Natural killer cell treated with Interleukin-12 subunit alpha and Interleukin-12 subunit beta and Interleukin-15 and Interleukin-18, amount 100 ng/mL, for 72 hours (primary cell): Measurements from ENCODE around the gene GRM8. TPM values are rescaled to one million over a fixed set of nuclear protein-coding genes. Genes with fewer than 3 reads are reported as not detected.

ENCODE experiments used
- ATAC-seq, 2 donors: fragments of 150-1000 bp; cut with Tn5 transposase in 1 of 2; sonication (Bioruptor Pico), chemical (Tn5 transposase) in 1 of 2; 2 replicates each; pipeline ENCODE4 v1.10.0; 2021
- DNase-seq: peaks from one replicate; pipeline ENCODE4 v3.0.0; 2022; ENCODE audit warnings: low spot score
- H3K27ac Mint-ChIP-seq, 2 donors: 1 replicate in 1 of 2; 2 replicates in 1 of 2; pipeline ENCODE4 v1.8.0; 2022; ENCODE audit warnings: mixed read lengths in 2 of 2, mild to moderate bottlenecking in 1 of 2, moderate library complexity in 1 of 2
- H3K27me3 Mint-ChIP-seq, 2 donors: 1 replicate in 1 of 2; 2 replicates in 1 of 2; pipeline ENCODE4 v1.8.0; 2022; ENCODE audit warnings: mixed read lengths in 2 of 2
- H3K36me3 Mint-ChIP-seq: one replicate; pipeline ENCODE4 v1.8.0; 2022; ENCODE audit warnings: mixed read lengths
- H3K4me1 Mint-ChIP-seq, 2 donors: 1 replicate in 1 of 2; 2 replicates in 1 of 2; pipeline ENCODE4 v1.8.0; 2022; ENCODE audit warnings: low read depth in 2 of 2, mixed read lengths in 2 of 2, mild to moderate bottlenecking in 1 of 2
- H3K4me3 Mint-ChIP-seq: one replicate; pipeline ENCODE4 v1.8.0; 2022; ENCODE audit warnings: mixed read lengths
- H3K9me3 Mint-ChIP-seq: 2 replicates; pipeline ENCODE4 v1.8.0; 2022; ENCODE audit warnings: mixed read lengths
- total RNA-seq, 2 donors: library from RNA; stranded (reverse); gene quantifications; one replicate each; pipeline ENCODE4 v1.2.3, GENCODE V29; 2022

Gene GRM8
- total RNA-seq, 2 donors from 2014 or later = not detected

DNA sequence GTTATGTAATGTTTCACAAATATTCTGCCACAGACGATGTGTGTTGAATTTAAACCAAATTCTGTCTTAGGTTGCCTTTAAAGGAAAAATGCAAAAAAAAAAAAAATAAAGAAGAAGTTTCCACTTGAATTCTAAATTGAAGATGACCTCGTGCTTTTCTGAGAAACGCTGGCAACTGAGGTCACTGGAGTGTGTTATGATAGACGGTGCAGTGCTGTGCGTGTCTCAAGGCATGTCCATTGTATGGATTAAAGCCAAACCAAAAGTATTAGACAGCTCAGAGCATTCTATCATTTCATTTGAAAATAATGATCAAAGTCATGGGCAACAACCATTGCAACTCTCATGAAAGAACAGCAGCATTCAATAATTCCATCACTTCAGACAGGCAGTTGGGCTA, 483.9 kb downstream of the GRM8 start:
- no peaks in the 10 kb centered on the region for H3K9me3 Mint-ChIP-seq
- ATAC-seq (no peak), DNase-seq (no peak)
- no peaks in the 10 kb centered on the region for H3K4me1 Mint-ChIP-seq
- H3K27ac Mint-ChIP-seq = no peak overlapping the region
- H3K4me3 Mint-ChIP-seq = no peak overlapping the region
- no peaks in the 10 kb centered on the region for H3K36me3 Mint-ChIP-seq
- H3K27me3 Mint-ChIP-seq = no peaks in the 10 kb centered on the region

DNA sequence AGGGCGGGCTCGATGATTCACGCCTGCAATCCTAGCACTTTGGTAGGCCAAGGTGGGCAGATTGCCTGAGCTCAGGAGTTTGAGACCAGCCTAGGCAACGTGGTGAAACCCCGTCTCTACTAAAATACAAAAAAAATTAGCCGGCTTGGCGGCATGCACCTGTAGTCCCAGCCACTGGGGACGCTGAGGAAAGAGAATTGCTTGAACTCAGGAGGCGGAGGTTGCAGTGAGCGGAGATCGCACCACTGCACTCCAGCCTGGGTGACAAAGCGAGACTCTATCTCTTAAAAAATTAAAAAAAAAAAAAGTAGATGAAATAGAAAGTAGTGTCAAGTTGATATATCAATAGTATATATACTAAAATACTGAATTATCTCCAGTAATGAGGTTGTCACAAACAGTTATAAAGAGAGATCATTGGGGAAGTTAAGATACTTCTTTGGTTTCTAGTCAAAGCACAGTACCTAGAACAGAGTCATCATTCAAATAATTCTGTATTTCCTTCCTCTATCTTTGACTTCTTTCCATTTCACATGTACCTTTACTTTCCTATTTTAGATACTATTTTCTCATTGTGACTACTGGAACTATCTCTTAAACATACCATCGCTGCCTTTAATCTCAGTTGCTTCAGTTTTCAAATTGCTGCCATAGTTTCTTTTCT, 491.7 kb downstream of the GRM8 start:
- H3K36me3 Mint-ChIP-seq = no peaks in the 10 kb centered on the region
- peaks cover 7% of the 10 kb centered on the region for H3K9me3 Mint-ChIP-seq
- H3K27me3 Mint-ChIP-seq = no peaks in the 10 kb centered on the region
- H3K27ac Mint-ChIP-seq = no peak overlapping the region
- ATAC-seq (no peak), DNase-seq (no peak)
- no peaks in the 10 kb centered on the region for H3K4me1 Mint-ChIP-seq
- no peak overlapping the region for H3K4me3 Mint-ChIP-seq

DNA sequence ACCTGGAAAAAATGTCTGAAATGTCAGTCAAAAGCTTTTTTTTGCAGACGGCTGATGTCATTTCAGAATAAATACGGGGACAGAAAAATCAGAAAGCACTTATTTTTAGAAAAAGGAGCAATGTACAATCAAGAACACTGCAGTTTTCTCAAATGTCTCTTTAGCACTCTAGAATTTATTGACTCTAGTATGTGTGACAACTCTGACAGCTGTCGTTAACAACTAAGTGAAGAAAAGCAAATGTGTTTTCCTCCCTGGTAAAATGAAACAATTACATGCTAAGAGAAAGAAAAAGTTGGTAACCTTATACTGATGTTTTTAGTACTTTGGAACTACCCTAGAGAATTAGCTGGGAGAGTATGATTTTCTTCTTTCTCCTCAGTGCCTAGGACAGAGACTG, 497.4 kb downstream of the GRM8 start:
- Mint-ChIP-seq H3K27me3 (no peaks in the 10 kb centered on the region), H3K4me1 (no peaks in the 10 kb centered on the region), H3K4me3 (no peak overlapping the region), H3K36me3 (no peaks in the 10 kb centered on the region), H3K9me3 (peaks cover 3% of the 10 kb centered on the region), H3K27ac (no peak overlapping the region)
- DNase-seq = no peak
- ATAC-seq = no peak

DNA sequence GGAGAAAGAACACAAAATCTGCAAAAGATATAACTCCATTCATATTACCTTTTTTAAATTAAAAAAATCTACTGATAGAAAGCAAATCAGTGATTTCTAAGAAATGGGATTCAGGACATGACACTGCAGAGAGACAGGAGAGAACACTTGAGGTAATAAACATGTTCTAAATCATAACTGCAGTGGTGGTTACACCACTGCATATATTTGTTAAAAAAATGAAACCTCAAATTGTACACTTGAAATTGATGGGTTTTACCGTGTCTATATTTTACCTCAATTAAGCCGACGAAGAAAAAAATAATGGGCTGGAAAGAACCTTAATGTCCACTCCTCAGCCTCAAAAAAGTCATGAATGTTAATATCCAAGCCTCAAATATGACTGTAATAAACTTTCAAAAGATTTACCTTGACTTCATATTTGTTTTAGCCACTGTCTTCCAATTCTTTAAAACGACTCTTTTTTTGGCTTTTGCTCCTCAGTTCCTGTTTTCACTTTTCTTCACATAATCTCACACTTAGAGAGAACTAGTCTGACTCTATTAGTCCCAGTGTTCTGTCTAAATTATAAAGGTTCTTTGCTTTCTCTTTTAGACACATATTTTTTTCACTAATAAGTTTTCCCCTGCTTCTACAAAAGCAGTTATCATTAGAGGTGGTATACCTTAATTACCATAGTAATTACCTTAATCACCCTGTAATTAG, 502.4 kb downstream of the GRM8 start:
- no peak for ATAC-seq
- H3K4me3 Mint-ChIP-seq = no peak overlapping the region
- no peaks in the 10 kb centered on the region for H3K27me3 Mint-ChIP-seq
- H3K4me1 Mint-ChIP-seq = no peaks in the 10 kb centered on the region
- no peak for DNase-seq
- H3K36me3 Mint-ChIP-seq = no peaks in the 10 kb centered on the region
- peaks cover 3% of the 10 kb centered on the region for H3K9me3 Mint-ChIP-seq
- no peak overlapping the region for H3K27ac Mint-ChIP-seq

DNA sequence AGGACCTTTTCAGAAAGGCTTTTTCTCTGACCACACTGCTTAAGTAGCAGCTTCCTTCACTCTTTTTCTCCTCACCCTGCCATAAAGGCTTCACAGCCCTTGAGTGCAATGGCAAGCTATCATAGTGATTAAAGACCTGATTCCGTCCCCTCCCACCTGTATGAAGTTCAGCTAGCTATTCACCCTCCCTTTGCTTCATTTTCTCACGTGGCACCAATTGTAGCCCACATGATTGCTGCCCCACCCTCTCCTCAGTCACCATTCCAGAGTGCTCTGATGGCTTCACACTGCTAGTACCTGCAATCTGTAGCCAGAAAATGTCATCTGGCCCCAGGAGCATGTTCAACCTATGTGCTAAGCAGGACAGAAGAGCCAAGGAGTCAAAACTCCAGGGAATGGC, 523.8 kb downstream of the GRM8 start:
- Mint-ChIP-seq H3K4me3 (no peak overlapping the region), H3K27me3 (no peaks in the 10 kb centered on the region), H3K36me3 (no peaks in the 10 kb centered on the region), H3K27ac (no peak overlapping the region), H3K9me3 (peaks cover 7% of the 10 kb centered on the region), H3K4me1 (peaks cover 0 to 9% of the 10 kb centered on the region in 2 donors)
- DNase-seq = no peak
- ATAC-seq = no peak

DNA sequence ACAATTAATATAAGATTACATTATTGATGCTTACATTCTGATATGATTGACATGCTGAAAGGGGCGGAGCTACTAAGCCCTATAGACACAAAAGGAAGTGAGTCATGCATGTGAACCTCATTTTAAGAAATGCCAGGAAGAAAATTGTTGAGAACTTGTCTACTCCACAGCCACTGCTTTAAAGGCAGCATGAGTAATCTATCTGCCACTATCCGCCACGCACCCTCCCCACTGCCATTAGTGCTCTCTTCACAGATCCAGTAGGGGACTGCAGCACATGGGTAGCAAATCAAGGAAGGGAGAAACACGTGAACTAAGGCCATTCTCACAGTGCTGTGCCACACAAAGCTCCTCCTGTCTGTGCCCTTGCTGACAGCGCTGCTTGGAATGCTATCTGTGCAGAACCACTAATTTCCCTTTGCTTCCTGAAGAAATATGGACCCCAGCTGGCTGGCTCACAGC, 524.8 kb downstream of the GRM8 start:
- Mint-ChIP-seq H3K27me3 (no peaks in the 10 kb centered on the region), H3K9me3 (peaks cover 7% of the 10 kb centered on the region), H3K4me3 (peak overlapping the region; percentile 27), H3K36me3 (no peaks in the 10 kb centered on the region), H3K27ac (no peak overlapping the region), H3K4me1 (peaks cover 0 to 9% of the 10 kb centered on the region in 2 donors)
- ATAC-seq = peak in 1 of 2 donors; percentile 80
- no peak for DNase-seq

DNA sequence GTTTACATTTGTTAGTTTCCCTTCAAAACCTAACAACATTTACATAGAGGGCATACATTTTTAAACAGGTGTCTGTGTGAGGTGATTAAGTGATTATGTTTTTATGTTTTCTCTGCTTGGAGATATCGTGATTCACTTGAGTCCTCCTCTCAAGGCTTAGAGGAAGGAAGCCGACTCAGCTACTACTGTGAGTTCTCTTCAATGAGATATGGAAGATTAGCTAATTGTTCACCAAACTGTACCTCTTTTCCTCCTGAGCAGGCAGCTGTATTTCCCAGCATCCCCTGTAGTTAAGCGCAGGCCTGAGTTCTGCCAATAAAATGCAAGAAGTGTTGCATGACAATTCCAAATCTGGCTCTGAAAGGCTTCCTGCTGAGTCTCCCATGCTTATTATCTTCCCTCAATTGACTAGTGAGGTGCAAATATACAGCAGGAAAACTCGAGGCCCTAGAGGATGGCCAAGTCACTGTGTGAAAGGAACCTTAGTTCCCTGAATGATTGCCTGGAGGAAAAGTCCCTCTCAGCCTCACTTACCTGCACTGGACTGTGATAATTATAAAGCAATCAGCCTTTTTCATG, 528.7 kb downstream of the GRM8 start:
- peaks cover 16% of the 10 kb centered on the region for H3K9me3 Mint-ChIP-seq
- DNase-seq (no peak), ATAC-seq (no peak)
- no peaks in the 10 kb centered on the region for H3K27me3 Mint-ChIP-seq
- no peak overlapping the region for H3K27ac Mint-ChIP-seq
- H3K36me3 Mint-ChIP-seq = no peaks in the 10 kb centered on the region
- no peak overlapping the region for H3K4me3 Mint-ChIP-seq
- peaks cover 0 to 9% of the 10 kb centered on the region in 2 donors for H3K4me1 Mint-ChIP-seq

DNA sequence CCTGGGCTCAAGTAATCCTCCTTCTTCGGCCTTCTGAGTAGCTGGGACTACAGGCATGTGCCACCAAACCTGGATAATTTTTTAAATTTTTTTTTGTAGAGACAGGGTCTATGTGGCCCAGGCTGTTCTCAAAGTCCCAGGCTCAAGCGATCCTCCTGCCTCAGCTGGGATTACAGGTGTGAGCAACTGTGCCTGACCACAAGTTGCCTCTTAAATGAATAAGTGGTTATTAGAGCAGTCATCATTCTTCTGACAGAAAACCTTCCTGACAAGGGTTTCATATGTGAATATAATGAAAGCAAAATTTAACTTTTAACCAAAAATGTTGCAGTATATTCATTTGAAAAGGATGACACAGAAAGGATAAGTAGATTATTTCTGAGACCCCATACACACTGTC, 532.5 kb downstream of the GRM8 start:
- Mint-ChIP-seq H3K36me3 (no peaks in the 10 kb centered on the region), H3K9me3 (peaks cover 16% of the 10 kb centered on the region)
- no peak for ATAC-seq

DNA sequence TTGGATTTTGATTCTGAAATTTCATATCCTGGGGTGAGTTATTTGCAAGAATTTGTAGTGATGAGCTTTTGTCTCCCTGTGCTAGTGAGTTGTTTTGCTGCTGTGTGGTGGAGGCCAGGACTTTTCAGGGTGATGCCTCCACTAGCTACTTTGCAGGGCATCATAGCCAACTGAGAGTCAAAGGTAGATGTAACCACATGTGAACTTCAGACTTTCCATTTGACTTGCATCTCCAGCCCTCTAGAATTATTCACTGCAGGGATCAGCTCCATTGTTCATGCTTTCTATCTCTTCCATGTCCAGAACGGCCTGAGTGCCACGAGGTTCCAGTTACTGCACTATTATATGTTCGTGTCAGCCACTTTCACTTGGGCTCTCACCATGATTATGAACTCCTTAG, 534.3 kb downstream of the GRM8 start:
- ATAC-seq = no peak
- H3K27ac Mint-ChIP-seq = no peak overlapping the region
- no peak overlapping the region for H3K4me3 Mint-ChIP-seq
- H3K4me1 Mint-ChIP-seq = no peaks in the 10 kb centered on the region
- no peak for DNase-seq
- H3K9me3 Mint-ChIP-seq = peaks cover 16% of the 10 kb centered on the region
- H3K36me3 Mint-ChIP-seq = no peaks in the 10 kb centered on the region
- H3K27me3 Mint-ChIP-seq = no peaks in the 10 kb centered on the region

More for the DNA sequence above, 532.5 kb downstream of the GRM8 start:
- no peak overlapping the region for H3K27ac Mint-ChIP-seq
- no peak for DNase-seq
- H3K4me3 Mint-ChIP-seq = no peak overlapping the region
- H3K27me3 Mint-ChIP-seq = no peaks in the 10 kb centered on the region
- no peaks in the 10 kb centered on the region for H3K4me1 Mint-ChIP-seq

DNA sequence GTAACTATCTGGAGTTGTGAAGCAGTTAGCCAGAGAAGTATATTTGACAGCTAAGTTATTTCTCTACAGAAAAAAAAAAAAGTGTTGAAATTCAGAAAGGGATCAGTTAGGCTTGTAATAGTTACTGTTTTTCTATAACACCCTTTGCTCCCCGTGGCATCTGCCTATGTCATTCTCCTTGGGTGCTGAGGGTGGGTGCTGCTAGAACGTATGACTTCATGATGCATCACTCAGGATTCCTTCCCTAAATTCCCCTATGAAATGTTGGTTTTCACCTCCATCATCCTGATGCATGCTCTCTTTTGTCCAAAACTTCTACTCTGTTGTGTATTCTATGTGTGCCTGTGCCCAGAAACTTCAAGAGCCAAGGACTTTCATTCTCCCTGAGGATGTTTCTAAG, 536.4 kb downstream of the GRM8 start:
- ATAC-seq (no peak), DNase-seq (no peak)
- Mint-ChIP-seq H3K36me3 (no peaks in the 10 kb centered on the region), H3K27ac (no peak overlapping the region), H3K9me3 (peaks cover 12% of the 10 kb centered on the region), H3K27me3 (no peaks in the 10 kb centered on the region), H3K4me3 (no peak overlapping the region), H3K4me1 (no peaks in the 10 kb centered on the region)

DNA sequence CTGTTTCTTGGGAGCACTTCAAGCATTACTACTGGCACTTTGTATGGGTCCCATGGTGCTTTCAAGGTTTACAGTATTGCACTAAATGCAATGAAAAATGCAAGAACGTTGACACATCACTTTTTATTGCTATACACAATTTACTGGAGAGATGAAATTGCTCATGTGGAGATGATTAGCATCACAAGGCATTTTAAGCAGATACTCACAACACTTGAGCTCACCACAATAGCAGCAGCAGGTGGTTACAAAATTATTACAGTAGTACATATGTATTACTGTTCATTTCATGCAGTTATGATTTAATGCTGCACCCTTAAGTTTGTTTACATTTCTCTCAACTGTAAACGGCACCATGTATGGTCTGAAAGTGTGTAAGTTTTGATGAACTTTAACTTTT, 537.7 kb downstream of the GRM8 start:
- Mint-ChIP-seq H3K4me3 (no peak overlapping the region), H3K9me3 (peaks cover 12% of the 10 kb centered on the region), H3K27me3 (no peaks in the 10 kb centered on the region), H3K36me3 (no peaks in the 10 kb centered on the region), H3K4me1 (no peaks in the 10 kb centered on the region), H3K27ac (no peak overlapping the region)
- DNase-seq (no peak), ATAC-seq (no peak)

DNA sequence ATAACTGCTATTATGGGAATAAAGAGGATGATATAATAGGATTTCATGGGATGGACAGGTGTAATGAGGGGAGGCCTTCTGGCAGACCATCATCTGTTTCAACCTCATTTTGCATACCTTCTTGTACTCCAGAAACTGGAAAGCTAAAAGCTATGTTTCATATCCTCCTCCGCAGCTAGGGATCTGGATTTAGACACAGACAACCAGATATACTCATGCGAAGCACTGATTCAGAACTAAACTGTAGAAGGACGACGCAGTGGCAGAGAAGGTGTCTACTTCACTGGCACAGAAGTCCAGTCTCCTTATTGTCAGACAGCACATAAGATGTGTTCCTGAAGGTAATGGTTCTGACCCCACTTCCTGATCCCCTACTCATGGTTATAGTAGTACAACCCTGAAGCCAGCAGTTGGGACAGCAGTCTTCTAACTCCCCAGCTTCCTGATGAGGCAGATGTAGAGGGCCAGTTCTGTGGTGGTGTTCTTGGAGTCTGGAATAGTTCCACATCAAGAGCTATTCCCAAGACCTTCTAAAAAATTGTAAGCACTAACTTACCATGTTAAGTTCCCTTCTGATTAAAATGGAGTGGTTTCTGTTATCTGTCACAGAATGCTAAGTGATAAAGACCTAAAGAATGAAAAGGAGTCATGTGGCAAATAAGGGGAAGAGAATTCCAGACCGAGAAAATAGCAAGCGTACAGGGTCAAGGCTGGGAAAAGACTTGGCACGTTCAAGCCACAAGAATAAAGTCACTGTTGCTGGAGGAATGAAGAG, 550.3 kb downstream of the GRM8 start:
- Mint-ChIP-seq H3K9me3 (peaks cover 10% of the 10 kb centered on the region), H3K27ac (peak overlapping the region in 1 of 2 donors; percentile 56)
- ATAC-seq = no peak

DNA sequence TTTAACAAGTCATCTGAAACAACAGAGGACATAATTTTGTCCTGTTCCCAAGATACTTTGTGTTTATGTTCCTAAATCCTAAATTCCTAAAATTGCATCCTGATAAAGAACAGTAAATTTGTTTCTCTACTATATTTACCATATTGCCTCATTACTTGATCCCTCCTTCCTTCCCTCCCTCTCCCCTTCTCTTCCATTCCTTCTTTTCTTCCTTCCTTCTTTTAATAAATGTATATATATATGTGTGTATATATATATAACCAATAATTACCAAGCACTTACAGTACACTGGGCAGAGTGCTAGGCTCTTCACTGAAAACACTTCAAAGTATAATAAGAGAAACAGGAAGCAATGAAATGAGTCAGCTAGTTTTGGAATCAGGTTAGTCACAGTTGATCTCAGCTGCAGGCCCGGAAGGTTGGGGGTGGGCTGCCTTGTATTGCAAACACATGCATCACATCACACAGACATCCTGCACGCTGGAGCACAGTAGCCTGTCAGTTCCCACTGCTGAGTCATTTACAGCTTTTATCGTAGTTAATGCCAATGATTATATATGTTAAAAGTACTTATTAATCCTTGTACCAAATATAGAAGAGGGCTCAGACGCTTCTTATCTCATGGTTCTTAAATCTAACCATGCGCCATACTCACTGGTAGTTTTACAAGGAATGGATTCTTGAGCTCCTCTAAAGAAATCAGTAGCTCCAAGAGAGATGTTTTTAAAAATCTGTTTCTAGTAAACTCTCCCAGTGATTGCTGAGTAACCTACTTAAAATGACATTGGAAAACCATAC, 551.7 kb downstream of the GRM8 start:
- DNase-seq (peak; percentile 68), ATAC-seq (peak; percentile 90 to 99)
- Mint-ChIP-seq H3K27ac (peak overlapping the region in 1 of 2 donors; percentile 56), H3K27me3 (no peaks in the 10 kb centered on the region), H3K4me3 (peak overlapping the region; percentile 3), H3K9me3 (peaks cover 9% of the 10 kb centered on the region), H3K36me3 (no peaks in the 10 kb centered on the region), H3K4me1 (peaks cover 0 to 8% of the 10 kb centered on the region in 2 donors)

More for the DNA sequence above, 550.3 kb downstream of the GRM8 start:
- H3K4me3 Mint-ChIP-seq = no peak overlapping the region
- H3K27me3 Mint-ChIP-seq = no peaks in the 10 kb centered on the region
- peaks cover 0 to 8% of the 10 kb centered on the region in 2 donors for H3K4me1 Mint-ChIP-seq
- H3K36me3 Mint-ChIP-seq = no peaks in the 10 kb centered on the region
- DNase-seq = no peak
